Measurements from ENCODE around the gene DPH3. TPM values are rescaled to one million over a fixed set of nuclear protein-coding genes. Genes with fewer than 3 reads are reported as not detected.

Gene DPH3
- total RNA-seq, 3 donors from 2014 or later, result 17.7 to 33.6 (median 21.0) TPM

GRCh38 chr3:16252988-16253387 lies 11.8 kb downstream of the DPH3 start:
- Histone ChIP-seq H3K4me1 (no peaks in the 10 kb centered on the region), H3K27ac (no peak overlapping the region), H3K9me3 (no peaks in the 10 kb centered on the region), H3K4me3 (no peak overlapping the region), H3K36me3 (no peaks in the 10 kb centered on the region), H3K27me3 (no peaks in the 10 kb centered on the region)
- DNase-seq (ENCODE audit: low spot score in 2 of 2), result no peak
- intact Hi-C loops (cut with DNase I; ENCODE audit: low total_unique reads), result no loop called here
- TF ChIP-seq CTCF (IDR thresholded peaks at IDR 0.05), result no peak
- TF ChIP-seq POLR2AphosphoS5 (IDR thresholded peaks at IDR 0.05), result no peak
- TF ChIP-seq POLR2A (IDR thresholded peaks at IDR 0.05), result no peak

- DNase-seq (ENCODE audit: low spot score in 2 of 2), result no peak
- intact Hi-C loops (cut with DNase I; ENCODE audit: low total_unique reads), result no loop called here
- Histone ChIP-seq H3K36me3 (no peaks in the 10 kb centered on the region), H3K4me1 (no peaks in the 10 kb centered on the region), H3K4me3 (no peak overlapping the region), H3K9me3 (no peaks in the 10 kb centered on the region), H3K27me3 (no peaks in the 10 kb centered on the region), H3K27ac (no peak overlapping the region)
- TF ChIP-seq CTCF (IDR thresholded peaks at IDR 0.05), result no peak
- no peak for TF ChIP-seq POLR2A (IDR thresholded peaks at IDR 0.05)
- no peak for TF ChIP-seq POLR2AphosphoS5 (IDR thresholded peaks at IDR 0.05)
Observed at GRCh38 chr3:16252243-16252978, 12.3 kb downstream of the DPH3 start.

- no peaks in the 10 kb centered on the region for H3K27me3 ChIP-seq
- H3K9me3 ChIP-seq, result no peaks in the 10 kb centered on the region
- no peaks in the 10 kb centered on the region for H3K36me3 ChIP-seq
- DNase-seq (ENCODE audit: low spot score in 2 of 2), result no peak
- intact Hi-C loops (cut with DNase I; ENCODE audit: low total_unique reads), result no loop called here
- H3K27ac ChIP-seq, result no peak overlapping the region
- TF ChIP-seq CTCF (IDR thresholded peaks at IDR 0.05) (no peak), POLR2A (IDR thresholded peaks at IDR 0.05) (no peak), POLR2AphosphoS5 (IDR thresholded peaks at IDR 0.05) (no peak)
- H3K4me3 ChIP-seq, result no peak overlapping the region
- no peaks in the 10 kb centered on the region for H3K4me1 ChIP-seq
Observed at GRCh38 chr3:16251316-16252085, 13.2 kb downstream of the DPH3 start.

- Histone ChIP-seq H3K4me1 (no peaks in the 10 kb centered on the region), H3K36me3 (no peaks in the 10 kb centered on the region), H3K27ac (no peak overlapping the region), H3K27me3 (no peaks in the 10 kb centered on the region), H3K4me3 (no peak overlapping the region), H3K9me3 (no peaks in the 10 kb centered on the region)
- no peak for TF ChIP-seq POLR2A (IDR thresholded peaks at IDR 0.05)
- TF ChIP-seq POLR2AphosphoS5 (IDR thresholded peaks at IDR 0.05), result no peak
- no peak for TF ChIP-seq CTCF (IDR thresholded peaks at IDR 0.05)
- DNase-seq (ENCODE audit: low spot score in 2 of 2), result no peak
- intact Hi-C loops (cut with DNase I; ENCODE audit: low total_unique reads), result no loop called here
Observed at GRCh38 chr3:16249886-16250285, 14.9 kb downstream of the DPH3 start.

- intact Hi-C loops (cut with DNase I; ENCODE audit: low total_unique reads), result no loop called here
- Histone ChIP-seq H3K4me1 (no peaks in the 10 kb centered on the region), H3K9me3 (no peaks in the 10 kb centered on the region), H3K27me3 (no peaks in the 10 kb centered on the region), H3K4me3 (no peak overlapping the region), H3K27ac (no peak overlapping the region), H3K36me3 (no peaks in the 10 kb centered on the region)
- no peak for DNase-seq (ENCODE audit: low spot score in 2 of 2)
- TF ChIP-seq CTCF (IDR thresholded peaks at IDR 0.05) (no peak), POLR2AphosphoS5 (IDR thresholded peaks at IDR 0.05) (no peak), POLR2A (IDR thresholded peaks at IDR 0.05) (no peak)
Observed at GRCh38 chr3:16249336-16249735, 15.4 kb downstream of the DPH3 start.

Data from breast epithelium (tissue), 4 donors.